AG09319 (cell line): ENCODE results near the gene HOXA4.

Experiments used
- DNase-seq: peaks from one replicate; pipeline ENCODE4 v3.0.0-alpha.2; 2010; ENCODE audit warnings: low read depth; ENCODE audit errors: extremely low read depth
- CTCF ChIP-seq: IDR thresholded peaks from 2 replicates; pipeline ENCODE4 v1.5.1; 2011; ENCODE audit warnings: low read depth, mild to moderate bottlenecking, inconsistent platforms, low read length, moderate library complexity

HOXA4 gene

GRCh38 chr7:27083646-27084045 is 46.9 kb downstream of the HOXA4 start:
- TF ChIP-seq CTCF, result no peak

DNA sequence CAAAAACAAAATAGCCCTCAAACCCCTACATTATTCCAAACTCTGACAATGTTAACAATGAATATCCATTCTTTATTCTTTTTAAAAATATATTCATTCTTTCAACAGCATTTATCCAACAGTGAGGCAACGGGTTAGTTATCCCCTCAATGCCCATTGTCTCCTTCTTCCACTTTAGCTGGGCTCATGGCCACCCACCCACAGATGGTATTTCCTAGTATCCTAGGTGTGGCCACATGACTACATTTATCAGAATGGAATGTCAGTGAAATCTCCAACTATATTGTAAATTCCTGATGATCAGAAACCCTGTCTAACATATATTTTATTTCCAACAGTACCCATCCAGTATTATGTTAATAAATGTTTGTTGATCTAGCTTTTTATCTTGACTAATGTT is 48.4 kb downstream of the HOXA4 start:
- TF ChIP-seq CTCF, result no peak
- DNase-seq, result no peak

More at GRCh38 chr7:27083646-27084045, 46.9 kb downstream of the HOXA4 start:
- DNase-seq, result no peak

GRCh38 chr7:27080844-27081436 is 49.6 kb downstream of the HOXA4 start:
- no peak for DNase-seq
- TF ChIP-seq CTCF, result no peak

- TF ChIP-seq CTCF, result no peak
These were observed 51.2 kb downstream of the HOXA4 start for GRCh38 chr7:27079234-27079975.

DNA sequence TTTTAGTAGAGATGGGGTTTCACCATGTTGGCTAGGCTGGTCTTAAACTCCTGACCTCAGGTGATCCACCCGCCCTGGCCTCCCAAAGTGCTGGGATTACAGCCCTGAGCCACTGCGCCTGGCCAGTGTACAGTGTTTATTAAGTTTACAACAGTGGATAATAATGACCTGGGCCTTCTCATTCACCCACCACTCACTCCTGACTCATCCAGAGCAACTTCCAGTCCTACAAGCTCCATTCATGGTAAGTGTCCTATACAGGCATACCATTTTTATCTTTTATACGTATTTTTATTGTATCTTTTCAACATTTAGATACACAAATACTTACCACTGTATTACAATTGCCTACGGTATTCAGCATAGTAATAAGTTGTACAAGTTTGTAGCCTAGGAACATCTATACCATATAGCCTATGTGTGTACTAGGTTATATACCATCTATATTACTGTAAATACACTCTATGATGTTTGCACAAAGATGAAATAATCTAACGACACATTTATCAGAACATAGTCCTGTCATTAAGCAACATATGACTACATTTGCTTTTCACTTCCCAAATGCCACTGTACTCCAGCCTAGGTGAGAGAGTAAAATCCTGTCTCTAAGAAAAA is 51.8 kb downstream of the HOXA4 start:
- no peak for DNase-seq

More at GRCh38 chr7:27079234-27079975, 51.2 kb downstream of the HOXA4 start:
- no peak for DNase-seq

More for the DNA sequence above, 51.8 kb downstream of the HOXA4 start:
- TF ChIP-seq CTCF, result no peak
